HepG2 (cell line): Measurements from ENCODE around the gene BMPER. TPM values are rescaled to one million over a fixed set of nuclear protein-coding genes. Genes with fewer than 3 reads are reported as not detected.

Experiments used
- ATAC-seq: fragments of 200-7000 bp; cut with Tn5 transposase; 3 replicates; pipeline ENCODE4 v1.9.1; 2020; ENCODE audit warnings: mild to moderate bottlenecking, moderate library complexity
- BruUV-seq: library from RNA; stranded (reverse); fragments of 400-500 nt; replicated peaks from 2 replicates; lab custom pipeline; 2021; lab: Mats Ljungman, UMichigan
- CTCF ChIA-PET: fragments of 300-600 bp; formaldehyde crosslinking; extraction: SDS; loops from one replicate; lab custom pipeline; 2021; ENCODE audit warnings: low total read pairs, inconsistent platforms, low intra/inter-chr PET ratio; lab: Yijun Ruan, JAX
- POLR2A ChIA-PET: fragments of 350-600 bp; sonication (Branson Sonifier 250); formaldehyde crosslinking; loops from one replicate; lab custom pipeline; 2020; ENCODE audit warnings: antibody characterized with exemption, inconsistent platforms; lab: Yijun Ruan, JAX
- DNase-seq: peaks from one replicate; pipeline ENCODE4 v3.0.0-alpha.2; 2015; ENCODE audit warnings: low spot score
- FAIRE-seq: peaks from 3 replicates; lab custom pipeline; 2011; peaks lifted over from hg19 to GRCh38; lab: Jason Lieb, UNC
- H2AFZ ChIP-seq: one replicate; pipeline ENCODE4 v1.6.1; 2011; ENCODE audit warnings: low read length, inconsistent platforms
- H3K27ac ChIP-seq: fragments of 300-600 bp; 3 replicates; pipeline ENCODE4 v1.8.0; 2011; ENCODE audit warnings: mixed run types, mild to moderate bottlenecking, mixed read lengths, low read length, inconsistent platforms; ENCODE audit not compliant: insufficient read depth; ENCODE audit errors: extremely low read length
- H3K27me3 ChIP-seq, 2 experiments: fragments of 200-600 bp in 1 of 2; 2 replicates in 1 of 2; 3 replicates in 1 of 2; pipeline versions ENCODE4 v1.6.0 to v1.8.0; 2011; ENCODE audit warnings: low read length in 2 of 2, mild to moderate bottlenecking in 2 of 2, moderate library complexity in 2 of 2, inconsistent platforms in 1 of 2; ENCODE audit not compliant: insufficient read depth in 2 of 2, control insufficient read depth in 1 of 2
- H3K36me3 ChIP-seq, 2 experiments: fragments of 200-600 bp in 1 of 2; replicated peaks in 1 of 2; 2 replicates in 1 of 2; 3 replicates in 1 of 2; pipeline versions ENCODE4 v1.5.1 to v1.8.0; 2011; ENCODE audit warnings: low read length in 2 of 2, inconsistent platforms in 1 of 2; ENCODE audit not compliant: insufficient read depth in 2 of 2, control insufficient read depth in 1 of 2
- H3K4me1 ChIP-seq: 2 replicates; pipeline ENCODE4 v1.5.1; 2012; ENCODE audit warnings: low read length, inconsistent platforms; ENCODE audit not compliant: insufficient read depth
- H3K4me2 ChIP-seq: 2 replicates; pipeline ENCODE4 v1.6.0; 2011; ENCODE audit warnings: low read depth, low read length, inconsistent platforms
- H3K4me3 ChIP-seq, 3 experiments: fragments of 200-600 bp in 1 of 3; sonication (generic), shearing (Covaris generic) in 1 of 3; replicated peaks in 1 of 3; 2 replicates each; pipeline ENCODE4 v1.5.1; 2011 to 2016; ENCODE audit warnings: low read length in 3 of 3, inconsistent platforms in 2 of 3, low read depth in 2 of 3, mild to moderate bottlenecking in 2 of 3, control low read depth in 1 of 3, mixed read lengths in 1 of 3; ENCODE audit not compliant: insufficient read depth in 1 of 3
- H3K79me2 ChIP-seq: one replicate; pipeline ENCODE4 v1.6.1; 2011; ENCODE audit warnings: low read length, inconsistent platforms; ENCODE audit not compliant: insufficient read depth
- H3K9ac ChIP-seq: 2 replicates; pipeline ENCODE4 v1.6.0; 2011; ENCODE audit warnings: mild to moderate bottlenecking, low read depth, low read length, inconsistent platforms; ENCODE audit not compliant: insufficient read depth
- H3K9me3 ChIP-seq: 2 replicates; pipeline ENCODE4 v1.5.1; 2012; ENCODE audit warnings: mild to moderate bottlenecking, low read length
- H4K20me1 ChIP-seq: 2 replicates; pipeline ENCODE4 v1.6.0; 2011; ENCODE audit warnings: inconsistent platforms, mild to moderate bottlenecking, low read length, moderate library complexity; ENCODE audit not compliant: insufficient read depth
- CBX2 ChIP-seq, 2 experiments: fragments of 200-600 bp in 1 of 2; sonication (generic); formaldehyde crosslinking in 1 of 2; IDR thresholded peaks; 2 replicates each; pipeline versions ENCODE4 v1.7.0 to v1.8.1; 2018 to 2022; ENCODE audit warnings: low read depth in 2 of 2, low read length in 1 of 2, mild to moderate bottlenecking in 1 of 2, missing genetic modification reagents in 1 of 2
- CHD2 ChIP-seq: IDR thresholded peaks from 2 replicates; pipeline ENCODE4 v1.6.1; 2011; ENCODE audit warnings: low read depth, low read length, improper control_type of control experiment
- GABPB1 ChIP-seq: IDR thresholded peaks from 2 replicates; pipeline ENCODE4 v1.6.1; 2016; ENCODE audit warnings: mild to moderate bottlenecking, missing genetic modification reagents, moderate library complexity, missing compliant biosample characterization
- GLI4 ChIP-seq: sonication (generic); formaldehyde crosslinking; IDR thresholded peaks from 2 replicates; pipeline ENCODE4 v1.5.1; 2020; ENCODE audit warnings: missing genetic modification reagents, mild to moderate bottlenecking, moderate library complexity, borderline replicate concordance
- HNRNPLL ChIP-seq: fragments of 200-400 bp; formaldehyde crosslinking; IDR thresholded peaks from 2 replicates; pipeline ENCODE4 v1.6.1; 2017; ENCODE audit warnings: mild to moderate bottlenecking, low read depth, low read length; ENCODE audit not compliant: poor library complexity, severe bottlenecking
- ZNF547 ChIP-seq: sonication (generic); formaldehyde crosslinking; IDR thresholded peaks from 2 replicates; pipeline ENCODE4 v1.5.1; 2020; ENCODE audit warnings: mild to moderate bottlenecking, missing genetic modification reagents
- ZNF776 ChIP-seq: sonication (generic); formaldehyde crosslinking; IDR thresholded peaks from 2 replicates; pipeline ENCODE4 v1.4.0; 2020; ENCODE audit warnings: mild to moderate bottlenecking, missing genetic modification reagents
- ZNF777 ChIP-seq: sonication (generic); formaldehyde crosslinking; IDR thresholded peaks from 2 replicates; pipeline ENCODE4 v1.4.0; 2020; ENCODE audit warnings: missing genetic modification reagents
- WGBS: methylation state at CpG from one replicate; pipeline ENCODE4 v1.1.6; 2017; ENCODE audit warnings: low lambda C conversion rate; 5-methylcytosine and 5-hydroxymethylcytosine counted together
- in situ Hi-C: cut with HindIII; loops from 2 replicates; pipeline ENCODE4 v1.10.0; 2017; ENCODE audit warnings: low pct_unique_long_range_greater_than_20kb; ENCODE audit not compliant: extremely low pct_ligation_motif_present
- intact Hi-C: fragments of 100-400 bp; cut with micrococcal nuclease; formaldehyde crosslinking; loops from one replicate; pipeline ENCODE4 v1.10.0; 2022; ENCODE audit not compliant: unreplicated experiment
- polyA plus RNA-seq, 8 experiments: library from polyadenylated mRNA; depleted of rRNA in 3 of 8; stranded (reverse) in 7 of 8; unstranded in 1 of 8; fragments of >200 nt; fragmentation: Illumina TruSeq in 4 of 8; extraction: Trizol in 4 of 8; gene quantifications; 2 replicates each; pipeline versions ENCODE4 v1.2.1 to v1.2.3, GENCODE V29; 2011 to 2016; ENCODE audit warnings: low read depth in 4 of 8, missing spikeins in 1 of 8, mixed read lengths in 1 of 8; ENCODE audit not compliant: insufficient read depth in 1 of 8
- total RNA-seq, 5 experiments: library from RNA; depleted of rRNA; stranded (reverse); fragments of >200 nt; fragmentation: Illumina TruSeq; extraction: Trizol; gene quantifications; 2 replicates each; pipeline ENCODE4 v1.2.3, GENCODE V29; 2016; ENCODE audit warnings: low read depth in 1 of 5
- TF ChIP-seq, protein P1 (sequence below): sonication (generic); formaldehyde crosslinking; IDR thresholded peaks from 2 replicates; pipeline ENCODE4 v1.4.0; 2020; ENCODE audit warnings: missing genetic modification reagents, mild to moderate bottlenecking, borderline replicate concordance
- TF ChIP-seq, protein P2 (sequence below): sonication (generic); formaldehyde crosslinking; IDR thresholded peaks from 2 replicates; pipeline ENCODE4 v1.5.0; 2020; ENCODE audit warnings: mild to moderate bottlenecking, missing genetic modification reagents, moderate library complexity
- TF ChIP-seq, protein P3 (sequence below): sonication (generic); formaldehyde crosslinking; IDR thresholded peaks from 2 replicates; pipeline ENCODE4 v1.4.0; 2020; ENCODE audit warnings: missing genetic modification reagents
- TF ChIP-seq, protein P4 (sequence below): sonication (generic); formaldehyde crosslinking; IDR thresholded peaks from 2 replicates; pipeline ENCODE4 v1.5.1; 2020; ENCODE audit warnings: missing genetic modification reagents, mild to moderate bottlenecking, borderline replicate concordance
- TF ChIP-seq, protein P5 (sequence below): sonication (generic); formaldehyde crosslinking; conservative IDR thresholded peaks from 2 replicates; pipeline ENCODE4 v1.8.0; 2022; ENCODE audit warnings: mild to moderate bottlenecking, moderate library complexity, missing genetic modification reagents

The BMPER gene
- total and polyA plus RNA-seq, 2 of the 13 experiments (the other 11 are each of a cell fraction or from before 2014, with no cell fraction given): not detected

DNA sequence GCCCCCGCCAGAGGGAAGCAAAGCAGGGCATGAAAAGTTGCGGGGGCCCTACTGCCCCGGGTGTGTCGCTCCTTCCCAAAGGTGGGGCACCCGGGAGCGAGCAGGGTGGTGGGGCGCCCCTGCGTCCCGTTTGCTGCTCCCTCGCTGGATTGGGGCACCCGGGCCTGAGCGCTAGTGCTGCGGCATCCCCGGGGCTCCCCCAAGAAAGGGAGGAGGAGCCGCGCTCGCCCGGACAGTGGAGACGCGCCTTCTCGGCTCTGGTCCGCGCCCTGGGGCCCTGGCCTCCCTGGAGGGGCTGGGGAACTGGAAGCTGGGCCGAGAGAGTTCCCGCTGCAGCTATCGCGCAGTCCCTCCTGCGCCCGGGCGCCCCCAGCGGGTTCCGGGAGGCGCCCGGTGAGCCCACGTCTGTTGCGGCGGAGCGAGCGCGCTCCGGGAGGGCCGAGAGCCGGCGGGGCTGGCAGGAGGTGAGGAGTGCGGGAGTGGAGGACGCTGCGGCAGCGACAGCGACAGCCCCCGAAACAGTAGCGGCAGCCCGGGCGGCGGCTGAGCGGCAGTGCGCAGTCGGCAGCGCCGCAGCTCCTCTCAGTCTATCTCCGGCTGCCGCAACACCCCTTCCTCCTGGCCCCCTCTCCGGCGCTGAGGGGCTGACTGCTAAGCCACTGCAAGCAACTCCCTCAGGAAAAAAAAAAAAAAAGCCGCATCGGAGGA lies 504 bp upstream of the BMPER start:
- Histone ChIP-seq H3K27ac (no peak overlapping the region), H3K4me3 (peak overlapping the region; percentile 48 to 69 (median 52)), H3K36me3 (no peaks in the 10 kb centered on the region), H4K20me1 (no peaks in the 10 kb centered on the region), H3K9me3 (no peaks in the 10 kb centered on the region), H3K27me3 (peaks cover 3 to 30% of the 10 kb centered on the region in 2 experiments; a peak in 3 of 5 replicates), H2AFZ (no peak overlapping the region), H3K4me2 (peak overlapping the region; percentile 86), H3K79me2 (no peaks in the 10 kb centered on the region), H3K4me1 (peaks cover 12% of the 10 kb centered on the region), H3K9ac (no peak overlapping the region)
- ChIA-PET CTCF (no interaction called here), POLR2A (no interaction called here)
- FAIRE-seq: no peak
- WGBS: 5% methylated on average over 8 of the region's 65 CpGs
- in situ Hi-C loops (no loop called here), intact Hi-C loops (no loop called here)
- no TSS peak for BruUV-seq
- ATAC-seq: peak; percentile 95
- DNase-seq: peak; percentile 3
- TF ChIP-seq ZNF547 (CRISPR knock-in tag) (peak; percentile 23; the same call in 1 of the 2 replicates), ZNF777 (CRISPR knock-in tag) (peak; percentile 56; the same call in 1 of the 2 replicates), CHD2 (peak; percentile 60; the same call in 1 of the 2 replicates), CBX2 (IDR thresholded peaks at IDR 0.05; ENCODE audit: low read depth, low read length) (no peak), CBX2 (CRISPR knock-in tag; IDR thresholded peaks at IDR 0.05; ENCODE audit: low read depth) (0 out of 2 replicates have a peak, but pooled peaks have one; percentile 55), HNRNPLL (peak; percentile 57), ZNF776 (CRISPR knock-in tag) (0 out of 2 replicates have a peak, but pooled peaks have one; percentile 48), GLI4 (CRISPR knock-in tag) (0 out of 2 replicates have a peak, but pooled peaks have one; percentile 22), GABPB1 (CRISPR knock-in tag) (peak; percentile 61; the same call in 1 of the 2 replicates)
- TF ChIP-seq, protein P1, sequence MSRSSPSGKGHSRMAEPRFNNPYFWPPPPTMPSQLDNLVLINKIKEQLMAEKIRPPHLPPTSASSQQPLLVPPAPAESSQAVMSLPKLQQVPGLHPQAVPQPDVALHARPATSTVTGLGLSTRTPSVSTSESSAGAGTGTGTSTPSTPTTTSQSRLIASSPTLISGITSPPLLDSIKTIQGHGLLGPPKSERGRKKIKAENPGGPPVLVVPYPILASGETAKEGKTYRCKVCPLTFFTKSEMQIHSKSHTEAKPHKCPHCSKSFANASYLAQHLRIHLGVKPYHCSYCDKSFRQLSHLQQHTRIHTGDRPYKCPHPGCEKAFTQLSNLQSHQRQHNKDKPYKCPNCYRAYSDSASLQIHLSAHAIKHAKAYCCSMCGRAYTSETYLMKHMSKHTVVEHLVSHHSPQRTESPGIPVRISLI: no peak
- TF ChIP-seq, protein P2, sequence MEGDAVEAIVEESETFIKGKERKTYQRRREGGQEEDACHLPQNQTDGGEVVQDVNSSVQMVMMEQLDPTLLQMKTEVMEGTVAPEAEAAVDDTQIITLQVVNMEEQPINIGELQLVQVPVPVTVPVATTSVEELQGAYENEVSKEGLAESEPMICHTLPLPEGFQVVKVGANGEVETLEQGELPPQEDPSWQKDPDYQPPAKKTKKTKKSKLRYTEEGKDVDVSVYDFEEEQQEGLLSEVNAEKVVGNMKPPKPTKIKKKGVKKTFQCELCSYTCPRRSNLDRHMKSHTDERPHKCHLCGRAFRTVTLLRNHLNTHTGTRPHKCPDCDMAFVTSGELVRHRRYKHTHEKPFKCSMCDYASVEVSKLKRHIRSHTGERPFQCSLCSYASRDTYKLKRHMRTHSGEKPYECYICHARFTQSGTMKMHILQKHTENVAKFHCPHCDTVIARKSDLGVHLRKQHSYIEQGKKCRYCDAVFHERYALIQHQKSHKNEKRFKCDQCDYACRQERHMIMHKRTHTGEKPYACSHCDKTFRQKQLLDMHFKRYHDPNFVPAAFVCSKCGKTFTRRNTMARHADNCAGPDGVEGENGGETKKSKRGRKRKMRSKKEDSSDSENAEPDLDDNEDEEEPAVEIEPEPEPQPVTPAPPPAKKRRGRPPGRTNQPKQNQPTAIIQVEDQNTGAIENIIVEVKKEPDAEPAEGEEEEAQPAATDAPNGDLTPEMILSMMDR (CRISPR knock-in tag): peak; percentile 37; the same call in 1 of the 2 replicates
- TF ChIP-seq, protein P3, sequence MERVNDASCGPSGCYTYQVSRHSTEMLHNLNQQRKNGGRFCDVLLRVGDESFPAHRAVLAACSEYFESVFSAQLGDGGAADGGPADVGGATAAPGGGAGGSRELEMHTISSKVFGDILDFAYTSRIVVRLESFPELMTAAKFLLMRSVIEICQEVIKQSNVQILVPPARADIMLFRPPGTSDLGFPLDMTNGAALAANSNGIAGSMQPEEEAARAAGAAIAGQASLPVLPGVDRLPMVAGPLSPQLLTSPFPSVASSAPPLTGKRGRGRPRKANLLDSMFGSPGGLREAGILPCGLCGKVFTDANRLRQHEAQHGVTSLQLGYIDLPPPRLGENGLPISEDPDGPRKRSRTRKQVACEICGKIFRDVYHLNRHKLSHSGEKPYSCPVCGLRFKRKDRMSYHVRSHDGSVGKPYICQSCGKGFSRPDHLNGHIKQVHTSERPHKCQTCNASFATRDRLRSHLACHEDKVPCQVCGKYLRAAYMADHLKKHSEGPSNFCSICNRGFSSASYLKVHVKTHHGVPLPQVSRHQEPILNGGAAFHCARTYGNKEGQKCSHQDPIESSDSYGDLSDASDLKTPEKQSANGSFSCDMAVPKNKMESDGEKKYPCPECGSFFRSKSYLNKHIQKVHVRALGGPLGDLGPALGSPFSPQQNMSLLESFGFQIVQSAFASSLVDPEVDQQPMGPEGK (CRISPR knock-in tag): peak; percentile 20; the same call in 1 of the 2 replicates
- TF ChIP-seq, protein P4, sequence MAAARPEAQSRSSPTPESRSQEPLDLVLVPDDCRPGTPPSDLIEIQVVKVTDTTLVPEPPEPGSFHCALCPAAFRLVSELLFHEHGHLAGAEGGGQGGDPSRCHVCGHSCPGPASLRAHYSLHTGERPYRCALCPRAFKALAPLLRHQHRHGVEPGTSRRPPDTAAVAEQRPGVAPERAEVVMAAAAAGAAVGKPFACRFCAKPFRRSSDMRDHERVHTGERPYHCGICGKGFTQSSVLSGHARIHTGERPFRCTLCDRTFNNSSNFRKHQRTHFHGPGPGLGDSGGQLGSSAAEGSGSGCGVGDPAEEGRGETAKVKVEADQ (CRISPR knock-in tag): 0 out of 2 replicates have a peak, but pooled peaks have one; percentile 41
- TF ChIP-seq, protein P5, sequence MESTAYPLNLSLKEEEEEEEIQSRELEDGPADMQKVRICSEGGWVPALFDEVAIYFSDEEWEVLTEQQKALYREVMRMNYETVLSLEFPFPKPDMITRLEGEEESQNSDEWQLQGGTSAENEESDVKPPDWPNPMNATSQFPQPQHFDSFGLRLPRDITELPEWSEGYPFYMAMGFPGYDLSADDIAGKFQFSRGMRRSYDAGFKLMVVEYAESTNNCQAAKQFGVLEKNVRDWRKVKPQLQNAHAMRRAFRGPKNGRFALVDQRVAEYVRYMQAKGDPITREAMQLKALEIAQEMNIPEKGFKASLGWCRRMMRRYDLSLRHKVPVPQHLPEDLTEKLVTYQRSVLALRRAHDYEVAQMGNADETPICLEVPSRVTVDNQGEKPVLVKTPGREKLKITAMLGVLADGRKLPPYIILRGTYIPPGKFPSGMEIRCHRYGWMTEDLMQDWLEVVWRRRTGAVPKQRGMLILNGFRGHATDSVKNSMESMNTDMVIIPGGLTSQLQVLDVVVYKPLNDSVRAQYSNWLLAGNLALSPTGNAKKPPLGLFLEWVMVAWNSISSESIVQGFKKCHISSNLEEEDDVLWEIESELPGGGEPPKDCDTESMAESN (CRISPR knock-in tag): peak; percentile 52; the same call in 1 of the 2 replicates
